ENCODE results near the gene HIRA. TPM values are rescaled to one million over a fixed set of nuclear protein-coding genes. Genes with fewer than 3 reads are reported as not detected.

Gene HIRA
- 10 to 100 TPM; 33.5 to 37.0 (median 35.3) TPM for polyA plus RNA-seq (ENCODE audit: insufficient read length in 4 of 4)

DNA sequence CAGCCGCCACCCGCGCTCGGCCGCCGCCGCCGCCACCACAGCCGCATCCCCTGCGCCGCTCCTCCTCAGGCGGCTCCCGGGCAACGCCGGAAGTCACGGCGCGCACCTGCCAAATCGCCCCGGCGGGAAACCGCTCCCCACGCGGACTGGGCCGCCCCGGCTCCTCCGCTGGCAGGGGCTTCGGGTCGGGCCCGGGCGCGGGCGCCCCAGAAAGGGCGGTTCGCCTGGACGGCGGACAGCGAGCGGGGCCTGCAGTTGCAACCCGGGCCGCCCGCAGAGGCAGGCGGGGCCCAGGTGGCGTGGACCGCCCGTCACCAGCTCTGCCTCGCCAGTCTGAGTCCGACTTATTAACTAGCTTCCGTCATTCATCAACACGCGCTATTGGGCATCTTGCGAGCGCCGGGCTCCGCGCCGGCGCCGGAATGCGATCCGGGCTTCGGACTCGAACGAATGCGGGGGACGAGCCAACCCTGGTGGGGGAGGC is at the start of gene HIRA:
Gene HIRA, minus strand, starts transcription at position 85 of the 484 bp plus-strand sequence. CDS start 257 bp downstream, outside the sequence.
- DNase-seq (ENCODE audit: low read depth in 4 of 4, low spot score in 3 of 4) = peak in 3 of 4 donors; percentile 57 to 63 (median 61)

- no peak for DNase-seq (ENCODE audit: low read depth in 4 of 4, low spot score in 3 of 4)
These were observed 49.3 kb upstream of the HIRA start for GRCh38 chr22:19480789-19481188.

DNA sequence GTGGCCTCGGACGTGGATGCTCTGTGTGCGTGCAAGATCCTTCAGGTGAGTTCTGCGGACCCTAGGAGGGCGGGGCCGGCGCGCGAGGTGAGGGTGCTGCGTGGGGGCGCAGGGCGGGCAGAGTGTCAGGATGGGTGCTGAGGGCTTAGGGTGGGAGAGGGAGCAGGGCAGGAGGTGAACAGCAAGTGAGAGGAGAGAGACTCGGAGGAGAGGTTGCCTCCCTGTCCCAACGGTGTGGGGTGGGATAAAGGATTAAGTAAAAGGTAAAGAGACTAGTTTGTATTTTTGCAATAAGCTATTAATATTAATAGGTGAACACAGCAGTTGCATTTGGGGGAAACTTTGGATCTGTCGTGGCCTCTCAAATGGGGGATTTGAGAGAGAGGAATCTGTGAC is 48.6 kb upstream of the HIRA start:
- DNase-seq (ENCODE audit: low read depth in 4 of 4, low spot score in 3 of 4) = no peak

DNA sequence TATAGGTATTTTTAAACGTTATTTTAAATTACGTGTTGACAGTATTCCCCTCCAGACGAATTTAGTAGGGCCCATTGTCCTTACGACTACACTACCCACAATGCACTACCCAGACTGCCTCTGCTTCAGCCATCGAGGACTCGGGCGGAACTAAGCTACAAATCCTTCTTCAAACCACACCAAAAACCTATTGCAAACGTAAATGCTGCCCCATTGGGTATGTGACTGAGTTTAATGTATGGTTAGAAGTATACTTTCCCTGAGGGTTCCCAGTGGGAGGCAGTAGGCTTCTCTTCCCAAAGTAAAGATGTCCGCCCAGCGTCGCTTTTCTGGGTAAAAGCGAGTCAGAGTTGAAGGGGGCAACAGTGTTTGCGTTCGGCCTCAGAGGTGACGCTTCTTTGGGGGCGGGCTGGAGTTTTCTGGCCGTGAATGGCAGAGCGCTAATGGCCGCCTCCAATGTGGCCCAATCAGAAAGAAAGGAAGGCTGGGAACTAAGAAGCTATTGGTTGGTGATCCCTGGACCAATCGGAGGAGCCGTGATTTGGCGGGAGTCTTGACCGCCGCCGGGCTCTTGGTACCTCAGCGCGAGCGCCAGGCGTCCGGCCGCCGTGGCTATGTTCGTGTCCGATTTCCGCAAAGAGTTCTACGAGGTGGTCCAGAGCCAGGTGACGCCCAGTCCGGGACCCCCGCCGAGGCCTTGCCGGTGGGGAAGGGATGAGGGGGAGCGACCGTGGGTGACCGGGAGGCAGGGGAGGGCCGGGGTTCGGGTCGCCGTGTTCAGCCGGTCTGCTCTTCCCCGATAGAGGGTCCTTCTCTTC is 48.0 kb upstream of the HIRA start, which contains the start of gene CDC45:
Gene CDC45, plus strand, starts transcription at position 566 of the 818 bp plus-strand sequence. Its CDS starts 49 bp downstream, at position 615.
- peak; percentile 96 to 98 (median 98) for DNase-seq (ENCODE audit: low read depth in 4 of 4, low spot score in 3 of 4)

DNA sequence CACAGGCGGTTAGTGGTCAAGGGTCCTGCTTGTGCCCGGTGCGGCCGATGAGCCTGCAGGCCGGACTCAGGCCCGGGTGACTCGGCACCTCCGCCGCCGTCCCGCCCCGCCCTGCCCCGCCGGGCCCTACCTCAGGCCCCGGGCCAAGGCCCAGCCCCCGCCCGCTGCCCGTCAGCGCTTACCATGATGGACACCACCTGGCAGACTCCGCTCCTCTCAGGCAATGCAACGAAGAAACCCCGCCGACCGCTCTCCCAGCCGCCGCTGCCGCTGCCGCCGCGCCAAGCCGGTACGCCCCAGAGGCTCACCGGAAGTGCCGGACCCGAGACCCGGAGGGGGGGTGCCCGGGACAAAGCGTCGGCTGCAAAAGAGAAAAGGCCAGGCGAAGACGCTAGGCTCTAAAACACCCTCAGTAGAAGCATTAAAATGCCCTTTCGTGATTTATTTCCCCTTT is 47.4 kb upstream of the HIRA start, which contains the start of gene UFD1:
Gene UFD1, minus strand, starts transcription at position 293 of the 454 bp plus-strand sequence. Its CDS starts 108 bp downstream, at position 185.
- DNase-seq (ENCODE audit: low read depth in 4 of 4, low spot score in 3 of 4) = peak in 1 of 4 donors; percentile 63

DNA sequence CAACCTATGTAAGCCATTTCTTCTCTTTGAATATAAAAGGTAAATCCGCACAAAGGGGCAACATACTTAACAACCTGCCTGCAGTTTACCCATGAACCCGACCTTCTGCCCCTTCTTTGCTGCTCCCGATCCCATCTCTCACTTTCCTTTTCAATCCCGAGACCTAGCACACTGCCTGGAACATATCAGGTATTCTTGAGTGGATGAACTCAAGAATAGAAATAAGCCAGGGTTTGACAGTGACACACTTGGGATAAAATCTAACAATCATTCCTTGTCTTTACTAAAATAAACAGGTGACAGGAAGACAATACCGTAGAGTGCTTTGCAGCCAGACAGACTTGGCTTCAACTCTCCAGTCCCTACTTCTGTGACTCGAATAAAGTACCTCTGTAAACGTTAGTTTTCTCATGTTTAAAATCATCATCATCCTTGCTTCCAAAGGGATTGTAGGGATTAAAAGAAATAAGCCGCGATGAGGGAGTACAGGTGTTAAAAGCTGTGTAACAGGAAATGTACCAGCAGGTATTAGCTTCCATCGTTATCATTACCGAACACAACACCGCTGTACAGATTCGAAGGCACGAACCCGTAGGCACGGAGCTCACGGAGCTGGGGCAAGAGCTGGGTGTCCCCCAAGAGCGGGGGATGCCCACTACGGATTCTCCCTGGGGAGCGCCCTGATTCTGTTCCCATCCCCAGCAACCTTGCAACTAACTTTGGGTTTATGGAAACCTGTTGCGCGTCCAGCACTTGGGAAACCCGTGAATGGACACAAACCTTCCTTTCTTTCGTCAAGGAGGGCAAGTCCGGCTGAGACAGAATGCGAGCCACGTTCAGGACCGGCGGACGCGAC is 46.7 kb upstream of the HIRA start:
- DNase-seq (ENCODE audit: low read depth in 4 of 4, low spot score in 3 of 4) = no peak

DNA sequence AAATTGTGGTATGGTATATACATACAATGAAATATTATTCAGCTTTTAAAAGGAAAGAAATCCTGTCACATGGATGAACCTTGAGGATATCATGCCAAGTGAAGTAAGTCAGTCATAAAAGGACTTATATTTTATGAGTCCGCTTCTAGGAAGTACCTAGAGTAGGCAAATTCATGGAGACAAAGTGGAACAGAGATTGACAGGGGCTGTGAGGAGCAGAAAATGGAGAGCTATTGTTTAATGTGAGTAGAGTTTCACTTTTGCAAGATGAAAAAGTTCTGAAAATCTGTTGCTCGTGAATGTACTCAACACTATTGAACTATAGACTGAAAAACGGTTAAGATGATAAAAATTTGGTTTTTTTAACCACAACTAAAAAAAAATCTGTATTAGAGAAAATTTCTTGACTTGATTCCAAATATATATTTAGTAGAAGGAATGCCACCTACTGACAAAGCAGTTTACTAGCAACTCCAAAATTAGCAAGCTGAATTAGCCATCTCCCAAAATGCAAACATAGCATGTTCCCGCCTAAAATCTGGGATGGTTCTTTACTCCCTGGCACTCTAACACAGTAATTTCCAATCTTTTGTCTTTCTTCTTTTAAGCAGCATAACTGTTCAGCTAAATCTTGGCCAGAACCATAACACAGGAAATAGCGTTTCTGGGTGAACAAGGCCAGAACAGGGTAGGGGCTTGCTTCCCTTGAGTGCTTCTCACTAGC is 46.0 kb upstream of the HIRA start:
- DNase-seq (ENCODE audit: low read depth in 4 of 4, low spot score in 3 of 4) = no peak

GRCh38 chr22:19476023-19476422 is 44.5 kb upstream of the HIRA start:
- no peak for DNase-seq (ENCODE audit: low read depth in 4 of 4, low spot score in 3 of 4)

GRCh38 chr22:19473578-19473977 is 42.0 kb upstream of the HIRA start:
- DNase-seq (ENCODE audit: low read depth in 4 of 4, low spot score in 3 of 4) = no peak

- DNase-seq (ENCODE audit: low read depth in 4 of 4, low spot score in 3 of 4) = no peak
These were observed 40.7 kb upstream of the HIRA start for GRCh38 chr22:19472233-19472632.

- DNase-seq (ENCODE audit: low read depth in 4 of 4, low spot score in 3 of 4) = no peak
These were observed 40.0 kb upstream of the HIRA start for GRCh38 chr22:19471572-19471971.

DNA sequence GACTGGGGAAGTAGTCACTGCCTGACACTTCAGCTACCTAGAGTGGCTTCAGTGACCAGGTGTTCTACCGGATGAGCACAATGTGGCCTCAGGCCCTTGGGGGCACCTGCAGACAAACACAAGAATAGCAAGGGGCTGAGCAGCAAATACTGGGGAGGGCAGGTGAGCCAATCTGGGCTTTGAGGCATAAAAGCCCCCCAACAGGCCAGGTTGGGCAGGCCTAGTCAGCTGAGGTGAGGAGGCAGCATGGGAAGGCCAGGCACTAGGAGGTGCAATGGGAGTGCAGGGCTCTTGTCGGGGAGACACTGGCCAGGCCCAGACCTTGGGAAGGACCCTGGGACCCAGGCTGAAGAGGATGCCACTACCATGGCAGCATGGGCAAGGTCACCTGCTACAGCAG is 38.5 kb upstream of the HIRA start:
- DNase-seq (ENCODE audit: low read depth in 4 of 4, low spot score in 3 of 4) = no peak

- no peak for DNase-seq (ENCODE audit: low read depth in 4 of 4, low spot score in 3 of 4)
These were observed 37.9 kb upstream of the HIRA start for GRCh38 chr22:19469421-19469820.

DNA sequence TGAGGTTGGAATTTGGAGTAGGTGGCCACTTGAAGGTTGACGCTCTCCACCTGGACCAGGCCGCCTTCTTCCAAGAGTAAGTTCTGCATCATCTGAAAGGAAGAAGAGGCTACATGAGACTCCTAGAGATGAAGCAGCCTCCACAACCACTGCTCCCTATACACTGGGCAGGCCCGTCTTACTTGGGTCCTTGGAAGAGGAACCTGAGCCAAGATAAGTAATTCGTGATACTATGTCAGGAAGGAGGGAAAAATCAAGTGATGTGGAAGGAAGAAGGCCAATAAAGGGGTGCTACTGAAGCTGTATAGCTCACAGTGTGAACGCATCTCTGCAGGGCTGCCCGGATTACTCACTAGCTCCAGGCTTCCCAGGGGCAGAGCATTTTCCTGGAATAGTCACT is 36.4 kb upstream of the HIRA start:
- no peak for DNase-seq (ENCODE audit: low read depth in 4 of 4, low spot score in 3 of 4)

DNA sequence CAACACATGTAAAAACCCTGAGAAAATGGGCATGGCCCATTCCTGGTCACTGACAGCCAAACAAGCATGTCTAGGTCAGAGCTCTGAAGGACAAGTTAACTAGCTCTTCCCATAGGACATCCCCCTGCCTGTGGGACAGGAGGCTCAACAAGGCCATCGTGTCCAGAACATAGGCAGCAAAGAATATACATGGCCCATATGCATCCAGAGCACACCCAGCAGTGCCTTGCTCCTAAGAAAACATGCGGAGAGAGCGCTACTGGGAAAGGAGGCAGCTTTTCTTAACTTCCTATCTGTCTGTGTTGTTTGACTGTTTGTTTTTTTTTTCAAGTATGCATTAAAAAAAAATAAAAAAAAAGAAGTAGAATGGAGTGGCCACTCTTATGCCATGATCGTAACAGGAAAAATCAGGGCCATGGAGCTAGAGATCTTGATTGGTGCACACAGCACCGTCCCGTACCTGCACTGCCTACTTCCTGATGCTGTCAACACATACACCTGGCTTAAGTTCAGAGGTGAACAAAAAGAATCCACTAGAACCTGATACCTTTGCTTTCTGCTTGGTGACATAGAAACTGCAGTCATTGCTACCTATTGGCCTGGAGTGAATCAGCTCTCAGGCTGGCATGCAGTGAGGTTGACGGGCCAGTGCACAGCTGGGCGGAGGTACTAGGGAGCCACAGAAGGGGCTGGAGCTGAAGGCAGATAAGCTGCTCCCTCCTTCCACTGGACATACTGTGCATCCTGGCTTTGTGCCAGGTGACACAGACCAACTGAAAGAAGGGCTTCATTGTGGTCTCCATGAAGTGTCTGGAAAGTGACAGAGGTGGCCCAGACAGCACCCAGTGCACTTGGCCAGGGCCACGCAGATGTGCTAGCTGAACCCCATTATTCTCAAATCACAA is 35.6 kb upstream of the HIRA start:
- DNase-seq (ENCODE audit: low read depth in 4 of 4, low spot score in 3 of 4) = no peak

DNA sequence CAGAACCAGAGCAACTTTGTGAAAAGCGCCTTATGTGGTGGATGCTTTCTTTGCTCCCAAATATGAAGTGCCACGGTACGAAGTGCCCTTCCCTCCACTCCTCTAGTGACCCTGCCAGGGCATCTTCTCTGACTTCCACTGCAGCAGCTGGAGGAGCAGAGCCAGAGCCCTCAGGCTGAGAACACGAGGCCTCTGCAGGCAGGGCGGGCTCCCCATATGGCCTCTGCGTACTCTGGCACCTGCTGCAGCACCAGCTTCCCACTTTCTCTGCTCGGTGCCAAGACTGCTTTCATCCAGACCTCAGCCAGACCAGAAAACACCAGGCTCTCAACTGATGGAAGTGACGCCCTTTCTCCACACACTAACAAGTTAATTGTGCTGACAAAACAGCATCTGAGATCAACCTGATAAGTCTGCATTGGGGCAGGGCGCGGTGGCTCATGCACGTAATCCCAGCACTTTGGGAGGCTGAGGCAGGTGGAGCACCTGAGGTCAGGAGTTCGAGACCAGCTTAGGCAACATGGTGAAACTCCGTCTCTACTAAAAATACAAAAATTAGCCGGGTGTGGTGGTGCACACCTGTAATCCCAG is 34.7 kb upstream of the HIRA start:
- DNase-seq (ENCODE audit: low read depth in 4 of 4, low spot score in 3 of 4) = no peak

- no peak for DNase-seq (ENCODE audit: low read depth in 4 of 4, low spot score in 3 of 4)
These were observed 33.4 kb upstream of the HIRA start for GRCh38 chr22:19464975-19465374.

DNA sequence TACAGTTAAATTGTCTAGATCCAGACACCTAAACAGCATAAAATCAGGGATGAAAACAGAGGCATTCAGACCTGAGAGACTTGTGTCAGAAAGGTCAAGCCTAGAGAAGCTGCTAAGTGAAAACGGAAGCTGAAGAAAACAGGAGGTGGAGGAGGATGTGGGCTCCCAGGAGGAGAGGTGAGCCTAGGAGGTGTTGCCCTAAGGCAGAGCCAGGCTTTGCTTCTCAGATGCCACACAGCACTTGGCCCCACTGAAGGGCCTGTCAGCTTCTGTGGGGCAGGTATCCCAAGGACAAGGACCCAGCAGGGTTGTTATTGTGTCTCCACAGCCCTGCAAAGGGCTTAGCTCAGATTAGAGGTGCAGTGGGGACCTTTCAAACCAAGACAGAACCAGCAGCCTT is 33.0 kb upstream of the HIRA start:
- no peak for DNase-seq (ENCODE audit: low read depth in 4 of 4, low spot score in 3 of 4)

Data from right renal pelvis (tissue), 4 donors.